Fibroblast of pulmonary artery (primary cell): ENCODE measurements around the gene FHIT.
"Not testable (repeated sequence)": the region's sequence is repeated elsewhere in the genome, so short reads cannot be mapped to it uniquely, and the experiment has no call there.

Experiments
- DNase-seq: peaks from one replicate; pipeline ENCODE4 v3.0.0-alpha.2; 2010; ENCODE audit warnings: low read depth
- H3K4me3 ChIP-seq: replicated peaks from 2 replicates; pipeline ENCODE4 v1.5.1; 2011; ENCODE audit warnings: low read depth, mild to moderate bottlenecking, control low read depth, low read length, moderate library complexity
- TF ChIP-seq, protein P1 (sequence below): IDR thresholded peaks from 2 replicates; pipeline ENCODE4 v1.5.1; 2011; ENCODE audit warnings: mild to moderate bottlenecking, control low read depth, low read length, inconsistent platforms; ENCODE audit errors: missing control alignments

FHIT gene

DNA sequence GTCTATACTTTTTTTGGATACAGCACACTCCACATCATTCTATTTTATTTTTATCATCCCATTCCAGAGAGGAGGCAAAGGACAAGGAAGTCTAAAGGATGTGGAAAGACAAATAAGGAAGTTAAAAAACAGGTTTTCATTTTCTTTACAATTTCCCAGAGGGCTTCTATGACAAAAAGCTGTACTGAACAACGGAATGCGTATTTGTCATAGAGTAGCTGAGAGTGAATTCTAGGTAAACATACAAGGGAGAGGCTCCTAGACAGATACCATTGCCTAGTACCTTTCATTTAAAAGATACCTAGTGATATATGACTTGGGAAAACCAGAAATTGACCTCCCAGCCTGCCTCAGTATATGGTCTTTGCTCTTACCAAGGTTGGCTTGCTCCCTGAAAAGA is 341.7 kb downstream of the FHIT start:
- DNase-seq = no peak
- H3K4me3 ChIP-seq = no peak overlapping the region
- TF ChIP-seq, protein P1, sequence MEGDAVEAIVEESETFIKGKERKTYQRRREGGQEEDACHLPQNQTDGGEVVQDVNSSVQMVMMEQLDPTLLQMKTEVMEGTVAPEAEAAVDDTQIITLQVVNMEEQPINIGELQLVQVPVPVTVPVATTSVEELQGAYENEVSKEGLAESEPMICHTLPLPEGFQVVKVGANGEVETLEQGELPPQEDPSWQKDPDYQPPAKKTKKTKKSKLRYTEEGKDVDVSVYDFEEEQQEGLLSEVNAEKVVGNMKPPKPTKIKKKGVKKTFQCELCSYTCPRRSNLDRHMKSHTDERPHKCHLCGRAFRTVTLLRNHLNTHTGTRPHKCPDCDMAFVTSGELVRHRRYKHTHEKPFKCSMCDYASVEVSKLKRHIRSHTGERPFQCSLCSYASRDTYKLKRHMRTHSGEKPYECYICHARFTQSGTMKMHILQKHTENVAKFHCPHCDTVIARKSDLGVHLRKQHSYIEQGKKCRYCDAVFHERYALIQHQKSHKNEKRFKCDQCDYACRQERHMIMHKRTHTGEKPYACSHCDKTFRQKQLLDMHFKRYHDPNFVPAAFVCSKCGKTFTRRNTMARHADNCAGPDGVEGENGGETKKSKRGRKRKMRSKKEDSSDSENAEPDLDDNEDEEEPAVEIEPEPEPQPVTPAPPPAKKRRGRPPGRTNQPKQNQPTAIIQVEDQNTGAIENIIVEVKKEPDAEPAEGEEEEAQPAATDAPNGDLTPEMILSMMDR = no peak

GRCh38 chr3:60906283-60906682 is 345.0 kb downstream of the FHIT start:
- TF ChIP-seq, protein P1 = no peak
- no peak for DNase-seq
- no peak overlapping the region for H3K4me3 ChIP-seq

GRCh38 chr3:60898321-60898720 is 352.9 kb downstream of the FHIT start:
- no peak overlapping the region for H3K4me3 ChIP-seq
- TF ChIP-seq, protein P1 = no peak
- DNase-seq = no peak

- DNase-seq = no peak
- H3K4me3 ChIP-seq = no peak overlapping the region
- TF ChIP-seq, protein P1 = no peak
These were observed 357.3 kb downstream of the FHIT start for GRCh38 chr3:60893946-60894345.

- no peak for DNase-seq
- TF ChIP-seq, protein P1 = no peak
These were observed 361.0 kb downstream of the FHIT start for GRCh38 chr3:60890226-60890625.

GRCh38 chr3:60888952-60889351 is 362.3 kb downstream of the FHIT start:
- DNase-seq, H3K4me3 ChIP-seq: not testable (repeated sequence)

More at GRCh38 chr3:60890226-60890625, 361.0 kb downstream of the FHIT start:
- H3K4me3 ChIP-seq = no peak overlapping the region

GRCh38 chr3:60887574-60887973 is 363.7 kb downstream of the FHIT start:
- H3K4me3 ChIP-seq = no peak overlapping the region
- TF ChIP-seq, protein P1 = no peak
- no peak for DNase-seq
